GM12878 (cell line): ENCODE data around the gene TTC39C. TPM values are rescaled to one million over a fixed set of nuclear protein-coding genes. Genes with fewer than 3 reads are reported as not detected.

Experiments used
- ATAC-seq: fragments of 200-7000 bp; cut with Tn5 transposase; 3 replicates; pipeline ENCODE4 v1.9.1; 2020; ENCODE audit warnings: mild to moderate bottlenecking, moderate library complexity
- BruUV-seq: library from RNA; stranded (reverse); fragments of 400-500 nt; replicated peaks from 2 replicates; lab custom pipeline; 2021; lab: Mats Ljungman, UMichigan
- CTCF ChIA-PET: fragments of 300-600 bp; sonication (Branson Sonifier 250); formaldehyde crosslinking; extraction: SDS; loops from one replicate; lab custom pipeline; 2021; ENCODE audit warnings: inconsistent platforms; lab: Yijun Ruan, JAX
- POLR2A ChIA-PET: fragments of 350-600 bp; formaldehyde crosslinking; extraction: SDS; loops from one replicate; lab custom pipeline; 2021; ENCODE audit warnings: inconsistent platforms; lab: Charles Lee
- RAD21 ChIA-PET: fragments of 300-600 bp; sonication (Branson Sonifier 250); formaldehyde crosslinking; loops from one replicate; lab custom pipeline; 2023; ENCODE audit warnings: antibody characterized with exemption; ENCODE audit not compliant: unreplicated experiment; lab: Charles Lee
- SMC1A ChIA-PET: fragments of 300-600 bp; sonication (Branson Sonifier 250); formaldehyde crosslinking; loops from one replicate; lab custom pipeline; 2023; ENCODE audit not compliant: unreplicated experiment, uncharacterized antibody; lab: Charles Lee
- DNase-seq: peaks from one replicate; pipeline ENCODE4 v3.0.0-alpha.2; 2011; ENCODE audit warnings: low read depth, low spot score
- FAIRE-seq: peaks from 3 replicates; lab custom pipeline; 2011; peaks lifted over from hg19 to GRCh38; lab: Jason Lieb, UNC
- H2AFZ ChIP-seq: 2 replicates; pipeline ENCODE4 v1.6.0; 2011; ENCODE audit warnings: low read depth, low read length, control low read depth; ENCODE audit not compliant: control insufficient read depth
- H3K27ac ChIP-seq: 2 replicates; pipeline ENCODE4 v1.5.1; 2011; ENCODE audit warnings: control low read depth; ENCODE audit not compliant: control insufficient read depth, insufficient read depth
- H3K27me3 ChIP-seq, 2 experiments: replicated peaks in 1 of 2; 2 replicates each; pipeline versions ENCODE4 v1.6.0 to v1.6.1; 2011; ENCODE audit warnings: low read length in 1 of 2; ENCODE audit not compliant: control insufficient read depth in 2 of 2, insufficient read depth in 2 of 2
- H3K36me3 ChIP-seq, 2 experiments: 2 replicates each; pipeline ENCODE4 v1.5.1; 2011; ENCODE audit warnings: low read length in 1 of 2; ENCODE audit not compliant: control insufficient read depth in 2 of 2, insufficient read depth in 2 of 2
- H3K4me1 ChIP-seq: 2 replicates; pipeline ENCODE4 v1.6.1; 2011; ENCODE audit warnings: mild to moderate bottlenecking, low read length, moderate library complexity, mixed read lengths; ENCODE audit not compliant: control insufficient read depth, insufficient read depth
- H3K4me2 ChIP-seq: 2 replicates; pipeline ENCODE4 v1.6.0; 2011; ENCODE audit warnings: control low read depth; ENCODE audit not compliant: control insufficient read depth, insufficient read depth
- H3K4me3 ChIP-seq: fragments of 200-600 bp; sonication (generic); 2 replicates; pipeline ENCODE4 v1.5.1; 2016
- H3K79me2 ChIP-seq: 2 replicates; pipeline ENCODE4 v1.6.0; 2011; ENCODE audit warnings: low read length; ENCODE audit not compliant: control insufficient read depth, insufficient read depth
- H3K9ac ChIP-seq: 2 replicates; pipeline ENCODE4 v1.8.0; 2011; ENCODE audit warnings: low read length, control low read depth, mixed read lengths; ENCODE audit not compliant: control insufficient read depth, insufficient read depth
- H3K9me3 ChIP-seq: replicated peaks from 3 replicates; pipeline ENCODE4 v1.5.1; 2011; ENCODE audit warnings: mild to moderate bottlenecking, low read length; ENCODE audit not compliant: control insufficient read depth, insufficient read depth
- H4K20me1 ChIP-seq: 2 replicates; pipeline ENCODE4 v1.6.0; 2011; ENCODE audit not compliant: control insufficient read depth, insufficient read depth
- ESRRA ChIP-seq: IDR thresholded peaks from 2 replicates; pipeline ENCODE4 v1.6.1; 2012; ENCODE audit warnings: mild to moderate bottlenecking, low read length, improper control_type of control experiment
- IKZF1 ChIP-seq: fragments of 450-650 bp; conservative IDR thresholded peaks from 2 replicates; pipeline ENCODE4 v1.6.1; 2017; ENCODE audit warnings: antibody characterized with exemption, mild to moderate bottlenecking
- IKZF2 ChIP-seq, 2 experiments: fragments of 450-650 bp; IDR thresholded peaks; 2 replicates each; pipeline ENCODE4 v1.6.1; 2017; ENCODE audit warnings: mild to moderate bottlenecking in 2 of 2, moderate library complexity in 2 of 2
- MTA3 ChIP-seq: IDR thresholded peaks from 2 replicates; pipeline ENCODE4 v1.6.1; 2012; ENCODE audit warnings: low read length, inconsistent platforms, borderline replicate concordance
- NFIC ChIP-seq: IDR thresholded peaks from 2 replicates; pipeline ENCODE4 v1.6.1; 2012; ENCODE audit warnings: low read depth, mild to moderate bottlenecking, inconsistent platforms, low read length, moderate library complexity
- ZBED1 ChIP-seq: IDR thresholded peaks from 2 replicates; pipeline ENCODE4 v1.6.1; 2016; ENCODE audit warnings: borderline replicate concordance
- WGBS: methylation state at CpG from one replicate; pipeline ENCODE4 v1.1.6; 2016; ENCODE audit warnings: low lambda C conversion rate; ENCODE audit not compliant: insufficient replicate concordance, insufficient coverage; ENCODE audit errors: missing lambda C conversion rate; 5-methylcytosine and 5-hydroxymethylcytosine counted together
- in situ Hi-C: fragments of 300-500 bp; cut with MboI; formaldehyde crosslinking; loops from 9 replicates; pipeline ENCODE4 v1.14.3; 2018; ENCODE audit warnings: mixed read lengths
- intact Hi-C: fragments of 100-400 bp; cut with micrococcal nuclease; formaldehyde crosslinking; loops from one replicate; pipeline ENCODE4 v1.14.2; 2022; ENCODE audit not compliant: unreplicated experiment
- polyA plus RNA-seq, 11 experiments: library from polyadenylated mRNA; depleted of rRNA in 4 of 11; unstranded in 6 of 11; stranded (reverse) in 5 of 11; fragments of >200 nt; fragmentation: Nextera tagmentation in 4 of 11; fragmentation: Illumina TruSeq in 1 of 11; extraction: Ambion mirVana in 4 of 11; extraction: Trizol in 1 of 11; gene quantifications; 1 replicate in 1 of 11; 2 replicates in 10 of 11; pipeline versions ENCODE4 v1.2.1 to v1.2.3, GENCODE V29; 2011 to 2016; ENCODE audit warnings: inconsistent platforms in 2 of 11, missing spikeins in 2 of 11, low read depth in 1 of 11
- total RNA-seq, 4 experiments: library from RNA; depleted of rRNA in 3 of 4; stranded (reverse); fragments of >200 nt in 3 of 4; fragmentation: Illumina TruSeq in 1 of 4; extraction: Trizol in 1 of 4; gene quantifications; 2 replicates each; pipeline versions ENCODE4 v1.2.1 to v1.2.3, GENCODE V29; 2013 to 2021
- TF ChIP-seq, protein P1 (sequence below): fragments of 450-650 bp; conservative IDR thresholded peaks from 2 replicates; pipeline ENCODE4 v1.6.1; 2017; ENCODE audit warnings: mild to moderate bottlenecking, moderate library complexity

Gene TTC39C
- total and polyA plus RNA-seq, 10 of the 15 experiments (the other 5 are each of a cell fraction or from before 2014, with no cell fraction given) = 21.1 to 91.0 (median 64.8) TPM

DNA sequence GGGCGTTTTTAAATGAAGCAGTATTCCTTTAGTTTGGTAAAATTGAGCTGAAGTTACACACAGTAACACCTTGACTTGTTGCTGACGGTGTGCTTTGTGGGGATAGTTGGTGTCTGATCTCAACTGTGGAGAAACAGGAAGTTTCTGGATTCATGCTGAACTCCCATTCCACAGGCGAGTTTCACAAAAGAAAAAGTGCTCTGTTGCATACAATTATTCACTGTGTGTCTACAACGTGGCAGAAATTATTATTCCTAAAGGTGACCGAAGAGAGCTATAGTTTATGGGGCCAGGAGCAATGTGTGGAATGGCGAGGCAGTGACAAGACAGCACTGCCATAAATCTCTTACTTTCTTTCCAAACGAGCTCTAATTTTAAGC lies 123.8 kb downstream of the TTC39C start:
- Histone ChIP-seq H3K4me2 (peak overlapping the region; percentile 100), H3K36me3 (peaks cover 0 to 1% of the 10 kb centered on the region in 2 experiments; a peak in 1 of 4 replicates), H4K20me1 (no peaks in the 10 kb centered on the region), H3K4me1 (peaks cover 9% of the 10 kb centered on the region), H3K9me3 (no peaks in the 10 kb centered on the region), H2AFZ (peak overlapping the region; percentile 79), H3K27me3 (peaks cover 0 to 3% of the 10 kb centered on the region in 2 experiments; a peak in 1 of 4 replicates), H3K27ac (no peak overlapping the region), H3K4me3 (peak overlapping the region; percentile 68), H3K9ac (peak overlapping the region; percentile 72; the same call in 1 of the 2 replicates), H3K79me2 (no peaks in the 10 kb centered on the region)
- ChIA-PET RAD21 (interaction anchor here (1.2 kb wide), 1 partner anchor 19 kb away, joined by 3 read pairs; no protein-coding TSS in a partner anchor), POLR2A (no interaction called here), SMC1A (interaction anchor here (0.8 kb wide), 1 partner anchor 195 kb away, joined by 3 read pairs; no protein-coding TSS in a partner anchor), CTCF (interaction anchor here (0.9 to 1.5 kb wide), 5 partner anchors 9 to 219 kb away, joined by 3 to 6 read pairs (median 4); no protein-coding TSS in a partner anchor)
- FAIRE-seq (peak; percentile 52), DNase-seq (no peak), ATAC-seq (peak; percentile 16)
- 30% methylated on average over 7 of the region's 7 CpGs for WGBS
- intact Hi-C loops (no loop called here), in situ Hi-C loops (no loop called here)
- 0 out of 4 replicates have a peak, but pooled peaks of 1 of the 2 experiments have one; percentile 7 for TF ChIP-seq IKZF2 (IDR thresholded peaks at IDR 0.05)
- TF ChIP-seq, protein P1, sequence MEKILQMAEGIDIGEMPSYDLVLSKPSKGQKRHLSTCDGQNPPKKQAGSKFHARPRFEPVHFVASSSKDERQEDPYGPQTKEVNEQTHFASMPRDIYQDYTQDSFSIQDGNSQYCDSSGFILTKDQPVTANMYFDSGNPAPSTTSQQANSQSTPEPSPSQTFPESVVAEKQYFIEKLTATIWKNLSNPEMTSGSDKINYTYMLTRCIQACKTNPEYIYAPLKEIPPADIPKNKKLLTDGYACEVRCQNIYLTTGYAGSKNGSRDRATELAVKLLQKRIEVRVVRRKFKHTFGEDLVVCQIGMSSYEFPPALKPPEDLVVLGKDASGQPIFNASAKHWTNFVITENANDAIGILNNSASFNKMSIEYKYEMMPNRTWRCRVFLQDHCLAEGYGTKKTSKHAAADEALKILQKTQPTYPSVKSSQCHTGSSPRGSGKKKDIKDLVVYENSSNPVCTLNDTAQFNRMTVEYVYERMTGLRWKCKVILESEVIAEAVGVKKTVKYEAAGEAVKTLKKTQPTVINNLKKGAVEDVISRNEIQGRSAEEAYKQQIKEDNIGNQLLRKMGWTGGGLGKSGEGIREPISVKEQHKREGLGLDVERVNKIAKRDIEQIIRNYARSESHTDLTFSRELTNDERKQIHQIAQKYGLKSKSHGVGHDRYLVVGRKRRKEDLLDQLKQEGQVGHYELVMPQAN = no peak
- TF ChIP-seq NFIC = 0 out of 2 replicates have a peak, but pooled peaks have one; percentile 17
- TF ChIP-seq ESRRA = no peak
- TF ChIP-seq ZBED1 = 0 out of 2 replicates have a peak, but pooled peaks have one; percentile 53
- no peak for TF ChIP-seq IKZF1
- peak; percentile 69 for TF ChIP-seq MTA3
- BruUV-seq = no TSS peak
